Occipital lobe (tissue), 2 donors: Measurements from ENCODE around the gene COA1. TPM values are rescaled to one million over a fixed set of nuclear protein-coding genes. Genes with fewer than 3 reads are reported as not detected.

ENCODE experiments used
- DNase-seq: peaks from one replicate; lab custom pipeline; 2025; lab: John Stamatoyannopoulos, UW
- total RNA-seq: library from RNA; depleted of rRNA; stranded (reverse); fragments of >200 nt; gene quantifications from one replicate; pipeline ENCODE4 v1.2.3, GENCODE V29; 2014

COA1 gene
- total RNA-seq, 1 donor from 2014 or later, result 40.4 TPM

DNA sequence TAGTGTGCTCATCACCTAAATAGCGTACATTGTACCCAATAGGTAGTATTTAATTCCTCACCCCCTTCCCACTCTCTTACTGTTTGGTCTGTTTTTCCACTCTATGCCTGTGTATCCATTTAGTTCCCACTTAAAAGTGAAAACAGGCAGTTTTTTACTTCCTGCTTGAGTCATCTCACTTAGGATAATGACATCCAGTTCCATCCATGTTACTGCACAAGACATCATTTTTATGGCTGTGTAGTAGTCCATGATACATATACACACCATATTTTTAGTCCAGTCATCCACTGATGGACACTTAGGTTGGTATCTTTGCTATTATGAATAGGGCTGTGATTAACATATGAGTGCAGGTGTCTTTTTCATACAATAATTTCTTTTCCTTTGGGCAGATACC is 136.3 kb downstream of the COA1 start:
- DNase-seq, result no peak

DNA sequence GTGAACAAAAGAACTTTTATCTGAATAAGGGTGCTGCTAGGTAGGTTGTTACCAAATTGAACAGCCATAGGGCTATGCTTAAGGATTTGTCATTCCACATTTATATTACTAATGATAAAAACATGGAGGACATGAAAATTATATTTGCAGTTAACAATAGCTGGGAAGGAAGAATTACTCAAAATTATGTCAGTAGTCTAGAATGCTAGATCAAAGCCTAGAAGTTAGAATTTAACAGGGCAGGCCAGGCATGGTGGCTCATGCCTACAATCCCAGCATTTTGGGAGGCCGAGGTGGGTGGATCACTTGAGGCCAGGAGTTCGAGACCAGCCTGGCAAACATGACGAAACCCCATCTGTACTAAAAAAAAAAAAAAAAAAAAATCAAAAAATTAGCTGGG is 137.0 kb downstream of the COA1 start:
- no peak for DNase-seq

DNA sequence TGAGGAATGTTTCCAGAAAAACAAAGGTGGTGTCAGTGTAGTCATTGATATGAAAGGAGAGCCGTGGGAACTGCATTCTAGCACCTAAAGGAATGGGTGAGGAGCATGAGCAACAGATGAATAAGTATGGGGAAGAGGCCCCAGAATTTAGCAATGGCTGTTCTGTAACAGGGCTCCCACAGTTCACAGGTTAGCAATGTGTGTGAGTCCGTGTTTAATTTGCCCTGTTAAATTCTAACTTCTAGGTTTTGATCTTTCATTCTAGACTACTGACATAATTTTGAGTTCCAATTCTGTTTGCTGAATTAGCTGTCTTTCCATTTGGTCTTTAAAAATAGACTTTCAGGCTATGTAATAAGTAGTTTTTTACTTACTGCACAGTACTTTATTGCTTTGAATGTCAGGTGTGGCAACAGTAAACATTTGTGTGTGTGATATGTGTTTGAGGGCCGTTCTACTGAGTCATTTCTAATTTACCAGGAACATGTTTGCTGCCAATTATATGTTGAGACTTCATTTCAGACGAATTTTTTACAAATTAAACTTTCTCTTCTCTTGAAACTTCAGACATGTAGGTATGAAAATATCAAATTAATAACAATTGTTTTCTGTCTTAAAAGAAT is 137.7 kb downstream of the COA1 start:
- no peak for DNase-seq

DNA sequence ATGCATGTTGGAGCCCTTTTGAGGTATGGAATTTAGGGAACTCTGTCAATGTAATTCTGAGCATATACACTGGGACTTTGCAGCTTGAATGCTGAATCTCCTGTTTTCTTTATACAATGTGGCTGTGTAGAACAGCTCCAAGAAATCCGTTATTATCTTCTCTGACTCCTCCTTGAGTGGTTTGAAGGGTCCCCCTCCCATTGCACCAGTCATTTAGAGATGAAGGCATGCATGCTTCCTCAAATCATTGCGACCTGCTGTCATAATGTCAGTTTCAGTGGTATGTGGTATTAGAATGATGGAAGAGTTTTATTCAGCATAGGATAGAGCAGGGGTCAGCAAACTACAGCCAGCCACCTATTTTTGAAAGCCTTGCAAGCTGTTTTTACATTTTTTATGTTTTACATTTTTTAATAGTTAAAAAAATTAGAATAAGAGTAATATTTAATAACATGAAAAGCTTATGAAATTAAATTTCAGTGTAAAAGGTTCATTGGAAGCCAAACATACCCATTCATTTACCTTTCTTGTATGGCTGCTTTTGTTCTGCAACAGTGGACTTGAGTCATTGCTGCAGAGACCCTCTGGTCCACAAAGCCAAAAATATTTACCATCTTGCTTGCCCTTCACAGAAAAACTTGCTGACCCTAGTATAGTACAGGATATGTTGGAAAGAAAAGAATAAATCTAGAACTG is 138.3 kb downstream of the COA1 start:
- no peak for DNase-seq

DNA sequence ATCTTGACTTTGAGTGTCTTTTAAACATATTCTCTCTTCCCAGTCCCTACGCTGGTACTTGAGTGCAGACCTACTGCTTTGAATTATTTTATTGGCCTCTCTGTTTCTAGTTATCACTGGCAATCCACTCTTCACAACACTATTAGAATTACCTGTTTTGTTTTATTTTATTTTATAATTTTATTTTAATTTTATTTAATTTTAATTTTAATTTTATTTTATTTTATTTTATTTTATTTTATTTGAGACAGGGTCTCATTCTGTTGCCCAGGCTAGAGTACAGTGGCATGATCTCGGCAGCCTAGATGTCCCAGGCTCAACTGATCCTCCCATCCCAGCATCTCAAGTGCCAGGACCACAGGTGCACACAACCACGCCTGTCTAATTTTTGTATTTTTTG is 139.6 kb downstream of the COA1 start:
- no peak for DNase-seq

Other genes with a start within 250 kb of the COA1 start
- 19.3 TPM for gene STK17A, start 146.4 kb downstream of the COA1 start, total RNA-seq
- 21.7 TPM for gene BLVRA, start 29.2 kb upstream of the COA1 start, total RNA-seq
- gene MRPS24, start 140.0 kb upstream of the COA1 start, total RNA-seq, result 21.8 TPM
- 34.9 TPM for gene URGCP, start 177.1 kb upstream of the COA1 start, total RNA-seq
- 11.4 TPM for gene UBE2D4, start 196.9 kb upstream of the COA1 start, total RNA-seq